Esophagus (tissue), 2 donors: Measurements from ENCODE around the gene ADAMTS12. TPM values are rescaled to one million over a fixed set of nuclear protein-coding genes. Genes with fewer than 3 reads are reported as not detected.

Experiments
- H3K27ac ChIP-seq, 2 donors: one replicate each; pipeline ENCODE4 v1.5.1; 2013; ENCODE audit warnings: low read depth in 2 of 2, mild to moderate bottlenecking in 2 of 2, inconsistent platforms in 1 of 2, low read length in 1 of 2, moderate library complexity in 1 of 2
- H3K27me3 ChIP-seq, 2 donors: one replicate each; pipeline ENCODE4 v1.6.1; 2013; ENCODE audit warnings: low read length in 2 of 2, control low read depth in 1 of 2, mild to moderate bottlenecking in 1 of 2; ENCODE audit not compliant: insufficient read depth in 2 of 2, control insufficient read depth in 1 of 2
- H3K36me3 ChIP-seq, 2 donors: one replicate each; pipeline ENCODE4 v1.6.1; 2013; ENCODE audit warnings: low read length in 1 of 2; ENCODE audit not compliant: control insufficient read depth in 2 of 2, insufficient read depth in 2 of 2
- H3K4me1 ChIP-seq, 2 donors: one replicate each; pipeline ENCODE4 v1.6.1; 2013; ENCODE audit warnings: low read length in 1 of 2; ENCODE audit not compliant: control insufficient read depth in 2 of 2, insufficient read depth in 2 of 2
- H3K4me3 ChIP-seq, 2 donors: one replicate each; pipeline ENCODE4 v1.5.1; 2013; ENCODE audit warnings: low read length in 2 of 2, mild to moderate bottlenecking in 2 of 2, low read depth in 1 of 2, moderate library complexity in 1 of 2
- H3K9me3 ChIP-seq, 2 donors: one replicate each; pipeline ENCODE4 v1.6.1; 2013; ENCODE audit warnings: mild to moderate bottlenecking in 2 of 2, low read depth in 1 of 2, low read length in 1 of 2, moderate library complexity in 1 of 2; ENCODE audit not compliant: control insufficient read depth in 2 of 2, insufficient read depth in 1 of 2
- WGBS, 2 donors: extraction: QIAGEN DNeasy Blood & Tissue Kit; methylation state at CpG; one replicate each; pipeline ENCODE4 v1.1.7; 2013; 5-methylcytosine and 5-hydroxymethylcytosine counted together
- polyA plus RNA-seq, 2 donors: library from polyadenylated mRNA; stranded (reverse); fragments of 200-250 nt; gene quantifications; one replicate each; pipeline ENCODE4 v1.2.3, GENCODE V29; 2013
- donor health status: healthy with polysubstance abuse.
- donor health status: Bipolar disorder and iron deficiency.

ADAMTS12 gene
- polyA plus RNA-seq, 2 donors = 0.06 to 0.20 TPM

DNA sequence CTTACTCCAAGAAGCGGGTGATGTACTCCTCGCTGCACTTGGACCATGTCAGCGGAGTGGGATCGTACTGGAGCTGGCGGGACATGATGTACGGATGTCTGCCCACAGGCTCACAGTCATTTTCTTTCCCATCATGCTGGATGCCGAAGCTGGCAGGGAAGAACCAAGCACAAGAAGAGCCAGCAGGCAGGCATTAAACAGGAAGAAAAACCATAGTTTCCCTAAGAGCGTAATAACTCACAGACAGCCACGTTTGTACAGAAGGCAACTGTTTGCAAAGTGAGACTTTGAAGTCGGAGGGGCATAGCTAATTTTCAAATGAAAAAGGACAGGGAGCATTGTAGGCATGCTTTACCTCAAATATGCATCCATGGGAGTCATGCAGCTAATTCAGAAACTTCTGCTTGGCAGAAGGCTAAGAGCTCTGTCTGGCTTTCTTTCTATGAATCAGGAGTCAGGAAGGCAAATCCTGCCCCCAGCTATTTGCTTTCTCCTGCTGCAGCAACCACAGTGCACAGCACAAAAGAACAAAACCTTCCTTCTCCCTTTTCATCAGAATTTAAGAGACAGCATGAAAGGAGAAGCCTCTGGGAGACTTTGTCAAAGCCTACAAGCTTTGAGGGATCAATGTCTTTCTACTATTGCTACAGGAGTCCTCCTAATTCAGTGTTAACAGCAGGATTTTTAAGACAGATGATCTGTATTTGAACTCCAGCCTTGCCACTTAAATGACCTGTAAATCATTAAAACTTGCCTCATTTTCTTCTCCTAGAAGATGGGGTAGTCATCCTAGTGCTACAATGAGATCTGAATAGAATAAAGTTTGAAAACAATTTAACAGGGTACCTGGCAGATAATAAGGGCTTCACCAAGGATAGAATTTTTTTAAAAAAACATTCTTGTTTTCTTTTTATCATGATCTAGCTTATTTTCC is 242.0 kb downstream of the ADAMTS12 start:
- Histone ChIP-seq H3K36me3 (no peaks in the 10 kb centered on the region), H3K27me3 (no peaks in the 10 kb centered on the region), H3K4me1 (peaks cover 0 to 7% of the 10 kb centered on the region in 2 donors), H3K4me3 (no peak overlapping the region), H3K27ac (no peak overlapping the region), H3K9me3 (no peaks in the 10 kb centered on the region)
- WGBS, 2 donors = 55 to 66% methylated on average over 10 of the region's 10 CpGs

DNA sequence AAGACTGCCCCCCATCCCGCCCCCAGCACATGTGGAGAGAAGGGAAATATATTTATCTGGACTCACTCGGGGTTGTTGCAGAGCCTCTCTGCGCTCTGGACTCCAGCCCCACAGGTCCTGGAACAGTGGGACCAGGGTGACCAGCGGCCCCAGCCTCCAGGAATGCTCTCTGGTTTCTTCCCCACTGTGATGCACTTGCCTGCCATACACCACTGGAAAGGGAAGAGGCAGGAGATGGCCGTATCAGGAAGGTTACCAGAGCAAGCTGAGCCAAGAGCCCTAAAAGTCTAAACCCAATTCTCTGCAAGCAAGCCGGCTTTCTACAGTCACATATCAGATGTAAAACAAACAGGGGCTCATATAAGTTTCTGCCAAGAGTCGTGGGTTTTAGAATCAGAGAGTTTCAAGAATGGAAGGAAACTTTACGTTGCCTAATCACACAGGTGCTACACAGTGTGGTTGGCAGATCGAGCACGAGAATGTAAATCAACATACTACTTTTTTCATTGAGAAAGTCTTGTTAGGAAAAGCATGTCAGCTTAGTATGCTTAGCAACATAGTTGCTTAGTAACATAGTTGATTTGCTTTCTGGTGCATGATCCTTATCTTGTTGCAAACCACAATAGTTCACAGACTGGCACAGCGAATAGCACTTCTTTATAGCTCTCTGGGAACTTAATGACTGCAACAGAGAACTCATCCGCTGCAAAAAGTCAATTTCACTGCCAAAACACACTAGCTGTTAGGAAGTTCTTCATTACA is 249.9 kb downstream of the ADAMTS12 start:
- no peaks in the 10 kb centered on the region for H3K27me3 ChIP-seq
- no peak overlapping the region for H3K4me3 ChIP-seq
- no peaks in the 10 kb centered on the region for H3K9me3 ChIP-seq
- H3K36me3 ChIP-seq = no peaks in the 10 kb centered on the region
- H3K27ac ChIP-seq = no peak overlapping the region
- H3K4me1 ChIP-seq = no peaks in the 10 kb centered on the region
- WGBS, 2 donors = 51% methylated on average over 12 of the region's 12 CpGs

DNA sequence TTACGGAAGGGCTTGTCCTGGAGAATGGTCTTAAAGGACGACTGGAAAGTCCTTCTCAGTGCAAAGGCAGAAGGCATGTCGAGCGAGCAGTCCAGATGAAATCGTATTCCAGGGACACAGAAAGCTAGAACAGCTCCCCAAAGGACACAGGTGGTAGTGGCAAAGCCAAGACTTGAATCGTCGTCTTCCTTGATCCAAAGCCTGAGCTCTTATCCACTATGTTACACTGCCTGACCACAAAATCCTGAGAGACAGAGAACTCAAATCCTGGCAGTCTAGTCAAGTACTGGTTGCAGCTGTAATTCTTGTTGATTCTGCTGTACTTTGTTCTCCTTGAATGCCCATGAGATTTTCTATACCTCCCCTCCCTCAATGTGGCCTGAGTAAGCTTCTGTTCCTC is 252.3 kb downstream of the ADAMTS12 start:
- H3K4me1 ChIP-seq = no peaks in the 10 kb centered on the region
- H3K27ac ChIP-seq = no peak overlapping the region
- no peaks in the 10 kb centered on the region for H3K9me3 ChIP-seq
- WGBS, 2 donors = 77 to 81% methylated on average over 7 of the region's 7 CpGs
- H3K36me3 ChIP-seq = no peaks in the 10 kb centered on the region
- H3K27me3 ChIP-seq = no peaks in the 10 kb centered on the region
- no peak overlapping the region for H3K4me3 ChIP-seq

DNA sequence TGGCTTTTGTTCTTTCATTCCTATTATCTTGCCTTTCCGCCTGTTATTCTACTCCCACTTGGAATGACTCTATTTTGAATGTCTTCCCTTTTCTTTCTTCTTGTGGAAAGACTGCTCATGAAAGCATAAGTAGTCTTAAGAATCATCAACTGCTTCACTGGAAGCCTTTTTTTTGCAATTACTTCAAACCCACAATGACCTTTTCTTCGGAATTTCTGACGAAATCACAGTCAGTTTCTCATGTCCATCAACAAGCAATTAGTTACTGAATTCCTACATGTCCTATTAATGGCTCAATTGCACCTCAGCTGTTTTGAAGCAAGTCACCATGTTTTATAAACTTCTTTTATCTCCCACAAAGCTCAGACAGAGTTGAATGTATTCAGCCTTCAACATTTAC is 254.8 kb downstream of the ADAMTS12 start:
- no peak overlapping the region for H3K27ac ChIP-seq
- whole genome bisulfite sequencing, 2 donors = 48 to 77% methylated on average over 3 of the region's 3 CpGs
- H3K36me3 ChIP-seq = no peaks in the 10 kb centered on the region
- H3K27me3 ChIP-seq = no peaks in the 10 kb centered on the region
- H3K4me3 ChIP-seq = no peak overlapping the region
- no peaks in the 10 kb centered on the region for H3K4me1 ChIP-seq
- no peaks in the 10 kb centered on the region for H3K9me3 ChIP-seq

DNA sequence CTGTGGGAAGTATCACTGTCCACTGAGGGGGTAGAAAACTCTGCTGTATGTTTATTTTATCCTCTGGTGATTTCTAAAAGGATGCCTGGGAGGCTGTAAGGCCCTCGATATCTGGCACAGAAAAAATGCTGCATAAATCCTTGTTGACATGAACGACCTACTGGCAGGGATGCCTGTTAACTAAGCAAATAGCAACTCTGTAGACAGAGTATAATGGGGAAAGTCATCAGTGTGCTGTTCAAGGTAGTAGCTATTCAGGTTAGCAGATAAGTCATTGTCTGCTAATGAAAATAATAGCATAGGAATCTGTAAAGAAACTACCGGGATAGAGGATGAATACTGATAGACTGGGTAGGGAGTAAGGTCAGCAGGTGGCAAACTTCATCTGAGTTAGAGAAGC is 256.2 kb downstream of the ADAMTS12 start:
- H3K36me3 ChIP-seq = no peaks in the 10 kb centered on the region
- H3K27me3 ChIP-seq = no peaks in the 10 kb centered on the region
- no peak overlapping the region for H3K4me3 ChIP-seq
- H3K4me1 ChIP-seq = no peaks in the 10 kb centered on the region
- H3K9me3 ChIP-seq = no peaks in the 10 kb centered on the region
- H3K27ac ChIP-seq = no peak overlapping the region
- WGBS, 2 donors = 30 to 32% methylated on average over 3 of the region's 3 CpGs

DNA sequence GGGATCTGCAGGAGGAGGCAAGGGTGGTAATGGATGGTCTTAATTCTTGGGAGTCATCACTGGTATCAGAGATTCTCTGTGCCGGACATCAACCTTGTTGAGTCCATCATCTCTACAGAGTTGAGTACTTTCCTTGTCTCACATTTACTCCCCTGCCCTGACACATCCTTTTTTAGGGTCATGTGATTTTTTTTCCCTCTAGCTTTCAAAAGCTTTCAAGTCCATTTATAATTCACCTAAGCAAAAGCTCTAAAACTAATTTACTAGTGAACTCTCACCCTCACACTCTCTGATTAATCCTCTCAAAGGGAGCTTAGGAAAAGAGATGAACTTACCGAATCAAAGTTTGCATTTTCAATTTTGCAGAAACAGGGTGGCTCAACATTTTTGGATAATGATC is 258.1 kb downstream of the ADAMTS12 start:
- Histone ChIP-seq H3K4me3 (no peak overlapping the region), H3K36me3 (no peaks in the 10 kb centered on the region)

DNA sequence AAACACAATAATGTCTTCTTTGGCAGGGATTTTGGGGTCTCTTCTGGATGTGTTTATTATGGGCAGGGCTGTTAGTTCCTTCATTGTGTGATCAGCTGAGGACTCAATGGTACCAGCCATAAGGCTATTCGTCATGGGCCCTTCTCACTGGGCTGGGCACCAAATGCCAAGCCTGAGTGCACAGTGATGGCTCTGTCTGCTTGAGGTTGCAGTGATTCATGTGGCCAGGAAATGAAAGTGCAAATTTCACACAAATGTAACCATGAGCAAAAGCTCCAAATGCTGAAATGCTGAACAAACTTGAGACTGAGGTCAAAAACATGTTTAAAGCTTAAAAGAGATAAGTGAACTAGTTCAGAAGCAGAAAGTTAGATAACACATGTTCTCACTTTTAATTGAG is 260.0 kb downstream of the ADAMTS12 start:
- Histone ChIP-seq H3K4me3 (no peak overlapping the region), H3K36me3 (no peaks in the 10 kb centered on the region), H3K9me3 (peaks cover 0 to 6% of the 10 kb centered on the region in 2 donors), H3K4me1 (no peaks in the 10 kb centered on the region), H3K27ac (no peak overlapping the region), H3K27me3 (no peaks in the 10 kb centered on the region)
- 50 to 74% methylated on average over 1 of the region's 1 CpG for WGBS, 2 donors

More for the DNA sequence above, 258.1 kb downstream of the ADAMTS12 start:
- 90 to 96% methylated on average over 2 of the region's 2 CpGs for WGBS, 2 donors
- Histone ChIP-seq H3K27me3 (no peaks in the 10 kb centered on the region), H3K4me1 (no peaks in the 10 kb centered on the region), H3K9me3 (no peaks in the 10 kb centered on the region), H3K27ac (no peak overlapping the region)

DNA sequence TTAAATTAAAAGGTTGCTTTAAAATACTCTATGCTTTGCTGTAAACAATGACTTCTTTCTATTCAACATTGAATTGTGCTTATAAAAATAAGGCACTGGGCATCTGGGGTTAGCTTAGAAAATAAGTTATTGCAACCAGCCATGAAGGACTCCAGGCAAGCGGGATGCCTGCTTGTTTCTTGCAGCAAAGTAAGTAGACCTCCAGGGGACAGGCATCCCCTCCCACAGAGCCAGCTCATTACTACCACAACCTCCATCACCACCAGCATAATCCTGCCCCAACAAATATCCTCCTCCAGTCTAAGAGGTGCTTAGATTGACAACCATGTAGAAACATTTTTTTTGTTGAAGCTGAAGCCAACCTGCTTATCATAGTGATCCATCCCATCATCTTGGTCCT is 260.7 kb downstream of the ADAMTS12 start:
- no peak overlapping the region for H3K4me3 ChIP-seq
- H3K9me3 ChIP-seq = peaks cover 0 to 7% of the 10 kb centered on the region in 2 donors
- no peaks in the 10 kb centered on the region for H3K27me3 ChIP-seq
- H3K4me1 ChIP-seq = no peaks in the 10 kb centered on the region
- H3K36me3 ChIP-seq = no peaks in the 10 kb centered on the region
- WGBS, 2 donors = 87% methylated on average over 1 of the region's 1 CpG
- no peak overlapping the region for H3K27ac ChIP-seq

DNA sequence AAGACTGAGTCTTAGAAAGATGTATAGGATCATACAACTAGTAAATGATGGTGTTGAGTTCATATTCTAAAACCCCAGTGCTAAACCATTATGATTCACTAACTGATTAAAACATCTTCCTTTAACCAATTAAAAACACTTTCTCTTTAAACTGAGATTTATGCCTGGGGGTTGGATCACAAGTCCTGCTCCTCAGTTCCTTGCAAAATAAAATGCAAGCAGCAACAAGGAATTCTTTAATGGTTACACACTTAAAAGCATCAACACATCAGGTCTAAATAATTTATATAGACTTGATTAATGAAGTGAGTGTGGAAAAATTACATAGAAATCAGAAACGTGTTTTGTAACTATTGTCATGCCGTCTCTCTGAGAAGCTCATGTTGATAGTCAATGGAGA is 261.8 kb downstream of the ADAMTS12 start:
- no peak overlapping the region for H3K4me3 ChIP-seq
- WGBS, 2 donors = 42 to 56% methylated on average over 2 of the region's 2 CpGs
- no peaks in the 10 kb centered on the region for H3K36me3 ChIP-seq
- peaks cover 0 to 7% of the 10 kb centered on the region in 2 donors for H3K9me3 ChIP-seq
- H3K27me3 ChIP-seq = no peaks in the 10 kb centered on the region
- H3K4me1 ChIP-seq = no peaks in the 10 kb centered on the region
- H3K27ac ChIP-seq = no peak overlapping the region
